ENCODE results near the gene PLOD1. TPM values are rescaled to one million over a fixed set of nuclear protein-coding genes. Genes with fewer than 3 reads are reported as not detected.

The PLOD1 gene
- total RNA-seq, 5 donors from 2014 or later (not counting 1 experiment from before 2014, with no cell fraction given), result 2.6 to 6.9 (median 4.6) TPM

GRCh38 chr1:11961230-11961629, 26.7 kb downstream of the PLOD1 start:
- H3K27ac ChIP-seq (ENCODE audit: low read length), result no peak overlapping the region
- no peak overlapping the region for H3K27ac Mint-ChIP-seq
- ATAC-seq (replicated peaks in 1 of 4), result no peak
- H3K4me1 Mint-ChIP-seq, result no peaks in the 10 kb centered on the region
- H3K4me1 ChIP-seq (ENCODE audit: control insufficient read depth in 1 of 2, extremely low read depth in 1 of 2, insufficient read depth in 2 of 2, low read length in 2 of 2), result no peaks in the 10 kb centered on the region
- H3K27me3 Mint-ChIP-seq, result no peaks in the 10 kb centered on the region
- H3K27me3 ChIP-seq (replicated peaks in 1 of 2; ENCODE audit: control insufficient read depth in 2 of 2, extremely low read depth in 1 of 2, insufficient read depth in 2 of 2, low read length in 1 of 2), result no peaks in the 10 kb centered on the region
- no peaks in the 10 kb centered on the region for H3K9me3 Mint-ChIP-seq
- no peak overlapping the region for H3K4me3 ChIP-seq (ENCODE audit: control insufficient read depth in 1 of 2, extremely low read depth in 1 of 2, low read length in 1 of 2)
- H3K36me3 Mint-ChIP-seq, result peaks cover 4% of the 10 kb centered on the region
- WGBS (ENCODE audit: insufficient coverage), result 71% methylated on average over 3 of the region's 4 CpGs
- no peaks in the 10 kb centered on the region for H3K9me3 ChIP-seq
- H3K36me3 ChIP-seq (ENCODE audit: control insufficient read depth in 2 of 2, extremely low read depth in 1 of 2, insufficient read depth in 1 of 2, low read length in 1 of 2), result peaks cover 0 to 3% of the 10 kb centered on the region in 2 donors
- H3K4me3 Mint-ChIP-seq, result no peak overlapping the region
- ChIA-PET CTCF (no interaction called here), POLR2A (no interaction called here)
- no peak for DNase-seq

- no peak overlapping the region for H3K4me3 Mint-ChIP-seq
- ATAC-seq (replicated peaks in 1 of 4) (no peak), DNase-seq (no peak)
- no peaks in the 10 kb centered on the region for H3K27me3 Mint-ChIP-seq
- Histone ChIP-seq H3K36me3 (ENCODE audit: control insufficient read depth in 2 of 2, extremely low read depth in 1 of 2, insufficient read depth in 1 of 2, low read length in 1 of 2) (peaks cover 0 to 3% of the 10 kb centered on the region in 2 donors), H3K9me3 (no peaks in the 10 kb centered on the region), H3K4me1 (ENCODE audit: control insufficient read depth in 1 of 2, extremely low read depth in 1 of 2, insufficient read depth in 2 of 2, low read length in 2 of 2) (no peaks in the 10 kb centered on the region), H3K27me3 (replicated peaks in 1 of 2; ENCODE audit: control insufficient read depth in 2 of 2, extremely low read depth in 1 of 2, insufficient read depth in 2 of 2, low read length in 1 of 2) (no peaks in the 10 kb centered on the region), H3K27ac (ENCODE audit: low read length) (no peak overlapping the region), H3K4me3 (ENCODE audit: control insufficient read depth in 1 of 2, extremely low read depth in 1 of 2, low read length in 1 of 2) (no peak overlapping the region)
- no peaks in the 10 kb centered on the region for H3K36me3 Mint-ChIP-seq
- H3K27ac Mint-ChIP-seq, result no peak overlapping the region
- H3K9me3 Mint-ChIP-seq, result no peaks in the 10 kb centered on the region
- POLR2A ChIA-PET, result no interaction called here
- CTCF ChIA-PET, result no interaction called here
- H3K4me1 Mint-ChIP-seq, result no peaks in the 10 kb centered on the region
- 81% methylated on average over 3 of the region's 3 CpGs for WGBS (ENCODE audit: insufficient coverage)
Measured at GRCh38 chr1:11963622-11964021, 29.1 kb downstream of the PLOD1 start.

- H3K9me3 ChIP-seq, result no peaks in the 10 kb centered on the region
- H3K4me1 Mint-ChIP-seq, result no peaks in the 10 kb centered on the region
- H3K4me3 ChIP-seq (ENCODE audit: control insufficient read depth in 1 of 2, extremely low read depth in 1 of 2, low read length in 1 of 2), result no peak overlapping the region
- ChIA-PET CTCF (interaction anchor here in 1 of 2 donors (0.7 kb wide), 1 partner anchor 94 kb away, joined by 3 read pairs; no protein-coding TSS in a partner anchor), POLR2A (no interaction called here)
- H3K36me3 ChIP-seq (ENCODE audit: control insufficient read depth in 2 of 2, extremely low read depth in 1 of 2, insufficient read depth in 1 of 2, low read length in 1 of 2), result peaks cover 0 to 3% of the 10 kb centered on the region in 2 donors
- WGBS (ENCODE audit: insufficient coverage), result 97% methylated on average over 9 of the region's 12 CpGs
- no peak overlapping the region for H3K27ac ChIP-seq (ENCODE audit: low read length)
- no peaks in the 10 kb centered on the region for H3K36me3 Mint-ChIP-seq
- H3K4me1 ChIP-seq (ENCODE audit: control insufficient read depth in 1 of 2, extremely low read depth in 1 of 2, insufficient read depth in 2 of 2, low read length in 2 of 2), result no peaks in the 10 kb centered on the region
- no peaks in the 10 kb centered on the region for H3K27me3 ChIP-seq (replicated peaks in 1 of 2; ENCODE audit: control insufficient read depth in 2 of 2, extremely low read depth in 1 of 2, insufficient read depth in 2 of 2, low read length in 1 of 2)
- no peaks in the 10 kb centered on the region for H3K27me3 Mint-ChIP-seq
- no peak for ATAC-seq (replicated peaks in 1 of 4)
- H3K4me3 Mint-ChIP-seq, result no peak overlapping the region
- H3K27ac Mint-ChIP-seq, result no peak overlapping the region
- DNase-seq, result no peak
- no peaks in the 10 kb centered on the region for H3K9me3 Mint-ChIP-seq
Measured at GRCh38 chr1:11964656-11965055, 30.1 kb downstream of the PLOD1 start.

- H3K27me3 ChIP-seq (replicated peaks in 1 of 2; ENCODE audit: control insufficient read depth in 2 of 2, extremely low read depth in 1 of 2, insufficient read depth in 2 of 2, low read length in 1 of 2), result no peaks in the 10 kb centered on the region
- H3K9me3 ChIP-seq, result no peaks in the 10 kb centered on the region
- Mint-ChIP-seq H3K36me3 (no peaks in the 10 kb centered on the region), H3K27me3 (no peaks in the 10 kb centered on the region), H3K27ac (no peak overlapping the region), H3K9me3 (no peaks in the 10 kb centered on the region), H3K4me1 (no peaks in the 10 kb centered on the region), H3K4me3 (no peak overlapping the region)
- ATAC-seq (replicated peaks in 1 of 4), result no peak
- WGBS (ENCODE audit: insufficient coverage), result 94% methylated on average over 4 of the region's 6 CpGs
- ChIA-PET POLR2A (interaction anchor here in 1 of 2 donors (0.6 kb wide), 1 partner anchor 1189 kb away, joined by 3 read pairs; no protein-coding TSS in a partner anchor), CTCF (interaction anchor here in 1 of 2 donors (0.7 kb wide), 1 partner anchor 930 kb away, joined by 3 read pairs; no protein-coding TSS in a partner anchor)
- H3K4me1 ChIP-seq (ENCODE audit: control insufficient read depth in 1 of 2, extremely low read depth in 1 of 2, insufficient read depth in 2 of 2, low read length in 2 of 2), result no peaks in the 10 kb centered on the region
- H3K4me3 ChIP-seq (ENCODE audit: control insufficient read depth in 1 of 2, extremely low read depth in 1 of 2, low read length in 1 of 2), result no peak overlapping the region
- peak in 2 of 35 experiments; percentile 8 to 32 for DNase-seq
- H3K27ac ChIP-seq (ENCODE audit: low read length), result no peak overlapping the region
- peaks cover 0 to 3% of the 10 kb centered on the region in 2 donors for H3K36me3 ChIP-seq (ENCODE audit: control insufficient read depth in 2 of 2, extremely low read depth in 1 of 2, insufficient read depth in 1 of 2, low read length in 1 of 2)
Measured at GRCh38 chr1:11967028-11967547, 32.6 kb downstream of the PLOD1 start.

- Mint-ChIP-seq H3K4me3 (no peak overlapping the region), H3K27ac (no peak overlapping the region), H3K9me3 (no peaks in the 10 kb centered on the region), H3K27me3 (no peaks in the 10 kb centered on the region), H3K4me1 (peaks cover 0 to 3% (median 0%) of the 10 kb centered on the region in 3 donors), H3K36me3 (no peaks in the 10 kb centered on the region)
- POLR2A ChIA-PET, result no interaction called here
- Histone ChIP-seq H3K36me3 (ENCODE audit: control insufficient read depth in 2 of 2, extremely low read depth in 1 of 2, insufficient read depth in 1 of 2, low read length in 1 of 2) (peaks cover 0 to 3% of the 10 kb centered on the region in 2 donors), H3K9me3 (no peaks in the 10 kb centered on the region), H3K4me3 (ENCODE audit: control insufficient read depth in 1 of 2, extremely low read depth in 1 of 2, low read length in 1 of 2) (no peak overlapping the region), H3K4me1 (ENCODE audit: control insufficient read depth in 1 of 2, extremely low read depth in 1 of 2, insufficient read depth in 2 of 2, low read length in 2 of 2) (peaks cover 2 to 11% of the 10 kb centered on the region in 2 experiments), H3K27ac (ENCODE audit: low read length) (no peak overlapping the region), H3K27me3 (replicated peaks in 1 of 2; ENCODE audit: control insufficient read depth in 2 of 2, extremely low read depth in 1 of 2, insufficient read depth in 2 of 2, low read length in 1 of 2) (no peaks in the 10 kb centered on the region)
- CTCF ChIA-PET, result interaction anchor here in 1 of 2 donors (0.7 kb wide), 1 partner anchor 10 kb away, joined by 4 read pairs; the partner anchor contains the start of gene MFN2
- DNase-seq (no peak), ATAC-seq (replicated peaks in 1 of 4) (no peak)
- 94% methylated on average over 13 of the region's 17 CpGs for WGBS (ENCODE audit: insufficient coverage)
Measured at GRCh38 chr1:11970441-11971185, 36.1 kb downstream of the PLOD1 start.

GRCh38 chr1:11977625-11978024, 43.1 kb downstream of the PLOD1 start:
- Histone ChIP-seq H3K27ac (ENCODE audit: low read length) (no peak overlapping the region), H3K27me3 (replicated peaks in 1 of 2; ENCODE audit: control insufficient read depth in 2 of 2, extremely low read depth in 1 of 2, insufficient read depth in 2 of 2, low read length in 1 of 2) (no peaks in the 10 kb centered on the region), H3K4me1 (ENCODE audit: control insufficient read depth in 1 of 2, extremely low read depth in 1 of 2, insufficient read depth in 2 of 2, low read length in 2 of 2) (peaks cover 11 to 35% of the 10 kb centered on the region in 2 experiments), H3K36me3 (ENCODE audit: control insufficient read depth in 2 of 2, extremely low read depth in 1 of 2, insufficient read depth in 1 of 2, low read length in 1 of 2) (peaks cover 3 to 5% of the 10 kb centered on the region in 2 donors), H3K4me3 (ENCODE audit: control insufficient read depth in 1 of 2, extremely low read depth in 1 of 2, low read length in 1 of 2) (no peak overlapping the region), H3K9me3 (no peaks in the 10 kb centered on the region)
- H3K9me3 Mint-ChIP-seq, result no peaks in the 10 kb centered on the region
- no peaks in the 10 kb centered on the region for H3K27me3 Mint-ChIP-seq
- H3K36me3 Mint-ChIP-seq, result peaks cover 4% of the 10 kb centered on the region
- H3K27ac Mint-ChIP-seq, result no peak overlapping the region
- peak overlapping the region in 1 of 3 donors; percentile 22 for H3K4me3 Mint-ChIP-seq
- WGBS (ENCODE audit: insufficient coverage), result no CpG with 5 or more reads among the region's 3 CpGs
- ChIA-PET POLR2A (no interaction called here), CTCF (no interaction called here)
- no peak for DNase-seq
- ATAC-seq (replicated peaks in 1 of 4), result no peak
- H3K4me1 Mint-ChIP-seq, result peaks cover 21 to 27% (median 26%) of the 10 kb centered on the region in 3 donors

Measured in T-cell (primary cell).